H9 (cell line): ENCODE measurements around the gene TPPP2. TPM values are rescaled to one million over a fixed set of nuclear protein-coding genes. Genes with fewer than 3 reads are reported as not detected.

Experiments used
- DNase-seq: peaks from one replicate; pipeline ENCODE4 v3.0.0-alpha.2; 2017
- H2AFZ ChIP-seq: one replicate; pipeline ENCODE4 v1.6.1; 2013; ENCODE audit warnings: mild to moderate bottlenecking, low read length, control low read depth, moderate library complexity
- H2AK5ac ChIP-seq: 2 replicates; pipeline ENCODE4 v1.6.1; 2013; ENCODE audit warnings: low read length, control low read depth, mixed read lengths; ENCODE audit not compliant: insufficient read length
- H2BK120ac ChIP-seq: one replicate; pipeline ENCODE4 v1.6.1; 2013; ENCODE audit warnings: low read depth, mild to moderate bottlenecking, low read length, control low read depth, inconsistent platforms; ENCODE audit not compliant: poor library complexity, severe bottlenecking
- H2BK12ac ChIP-seq: 2 replicates; pipeline ENCODE4 v1.6.1; 2013; ENCODE audit warnings: low read length, control low read depth, mixed read lengths, low read depth; ENCODE audit not compliant: insufficient read length
- H2BK15ac ChIP-seq: 2 replicates; pipeline ENCODE4 v1.6.1; 2013; ENCODE audit warnings: low read depth, low read length, control low read depth
- H2BK20ac ChIP-seq: one replicate; pipeline ENCODE4 v1.6.1; 2013; ENCODE audit warnings: low read depth, mild to moderate bottlenecking, low read length, control low read depth, inconsistent platforms; ENCODE audit not compliant: poor library complexity, severe bottlenecking
- H2BK5ac ChIP-seq: 2 replicates; pipeline ENCODE4 v1.6.1; 2013; ENCODE audit warnings: low read length, control low read depth, mixed read lengths; ENCODE audit not compliant: insufficient read length
- H3K14ac ChIP-seq: 2 replicates; pipeline ENCODE4 v1.6.1; 2013; ENCODE audit warnings: low read length, control low read depth; ENCODE audit not compliant: insufficient read depth
- H3K18ac ChIP-seq: 2 replicates; pipeline ENCODE4 v1.6.1; 2013; ENCODE audit warnings: low read depth, mild to moderate bottlenecking, mixed read lengths, low read length, control low read depth; ENCODE audit not compliant: insufficient read length
- H3K23ac ChIP-seq: 2 replicates; pipeline ENCODE4 v1.6.1; 2013; ENCODE audit warnings: low read length, control low read depth, mixed read lengths, low read depth; ENCODE audit not compliant: insufficient read length
- H3K23me2 ChIP-seq: 2 replicates; pipeline ENCODE4 v1.6.1; 2013; ENCODE audit warnings: low read depth, mild to moderate bottlenecking, mixed read lengths, low read length, control low read depth; ENCODE audit not compliant: insufficient read length, poor library complexity, severe bottlenecking
- H3K27ac ChIP-seq: 2 replicates; pipeline ENCODE4 v1.5.1; 2013; ENCODE audit warnings: low read length, control low read depth, mixed read lengths, low read depth; ENCODE audit not compliant: insufficient read length
- H3K27me3 ChIP-seq: 2 replicates; pipeline ENCODE4 v1.6.1; 2013; ENCODE audit warnings: low read length, control low read depth, inconsistent platforms; ENCODE audit not compliant: insufficient read depth
- H3K4ac ChIP-seq: 2 replicates; pipeline ENCODE4 v1.6.1; 2013; ENCODE audit warnings: low read depth, mild to moderate bottlenecking, control low read depth, inconsistent platforms, low read length, moderate library complexity
- H3K4me1 ChIP-seq: 2 replicates; pipeline ENCODE4 v1.6.1; 2013; ENCODE audit warnings: low read length, control low read depth, inconsistent platforms; ENCODE audit not compliant: insufficient read depth
- H3K4me2 ChIP-seq: 2 replicates; pipeline ENCODE4 v1.6.1; 2013; ENCODE audit warnings: low read length, control low read depth, mixed read lengths; ENCODE audit not compliant: insufficient read length, insufficient read depth
- H3K56ac ChIP-seq: 2 replicates; pipeline ENCODE4 v1.6.1; 2013; ENCODE audit warnings: low read depth, mild to moderate bottlenecking, mixed read lengths, low read length, control low read depth; ENCODE audit not compliant: insufficient read length
- H3K79me1 ChIP-seq: 2 replicates; pipeline ENCODE4 v1.6.1; 2013; ENCODE audit warnings: low read depth, mild to moderate bottlenecking, moderate library complexity, low read length, control low read depth, inconsistent platforms; ENCODE audit not compliant: insufficient read depth, poor library complexity, severe bottlenecking
- H3K79me2 ChIP-seq: 2 replicates; pipeline ENCODE4 v1.6.1; 2013; ENCODE audit warnings: low read length, control low read depth, inconsistent platforms; ENCODE audit not compliant: insufficient read depth
- H3K9ac ChIP-seq: 2 replicates; pipeline ENCODE4 v1.6.1; 2013; ENCODE audit warnings: low read length, control low read depth, mixed read lengths; ENCODE audit not compliant: insufficient read length; ENCODE audit errors: extremely low read depth
- H3K9me3 ChIP-seq: one replicate; pipeline ENCODE4 v1.6.1; 2013; ENCODE audit warnings: low read depth, low read length, inconsistent platforms; ENCODE audit not compliant: control insufficient read depth
- H3T11ph ChIP-seq: one replicate; pipeline ENCODE4 v1.6.1; 2013; ENCODE audit warnings: mild to moderate bottlenecking, low read length, control low read depth, inconsistent platforms
- H4K20me1 ChIP-seq: one replicate; pipeline ENCODE4 v1.6.1; 2013; ENCODE audit not compliant: control insufficient read depth, insufficient read length, insufficient read depth
- H4K5ac ChIP-seq: 2 replicates; pipeline ENCODE4 v1.6.1; 2013; ENCODE audit warnings: low read depth, mild to moderate bottlenecking, mixed read lengths, low read length, control low read depth; ENCODE audit not compliant: insufficient read length
- H4K8ac ChIP-seq: replicated peaks from 2 replicates; pipeline ENCODE4 v1.6.1; 2013; ENCODE audit warnings: low read length, control low read depth, mixed read lengths, low read depth; ENCODE audit not compliant: insufficient read length
- H4K91ac ChIP-seq: 2 replicates; pipeline ENCODE4 v1.6.1; 2013; ENCODE audit warnings: low read depth, mild to moderate bottlenecking, moderate library complexity, mixed read lengths, low read length, control low read depth; ENCODE audit not compliant: insufficient read length
- H3K27ac Mint-ChIP-seq, 3 experiments: 2 replicates in 2 of 3; 3 replicates in 1 of 3; pipeline ENCODE4 v1.8.0; 2020 to 2021; ENCODE audit warnings: mixed read lengths in 3 of 3, mild to moderate bottlenecking in 1 of 3, moderate library complexity in 1 of 3
- H3K27me3 Mint-ChIP-seq: 2 replicates; pipeline ENCODE4 v1.8.0; 2021; ENCODE audit warnings: low read depth, mild to moderate bottlenecking, moderate library complexity, mixed read lengths
- H3K36me3 Mint-ChIP-seq, 3 experiments: 2 replicates in 2 of 3; 3 replicates in 1 of 3; pipeline ENCODE4 v1.8.0; 2020 to 2021; ENCODE audit warnings: low read depth in 3 of 3, mixed read lengths in 3 of 3; ENCODE audit not compliant: insufficient read depth in 1 of 3
- H3K4me1 Mint-ChIP-seq, 2 experiments: 2 replicates each; pipeline ENCODE4 v1.8.0; 2020; ENCODE audit warnings: mixed read lengths in 2 of 2
- H3K4me3 Mint-ChIP-seq, 2 experiments: 2 replicates in 1 of 2; 3 replicates in 1 of 2; pipeline ENCODE4 v1.8.0; 2020 to 2021; ENCODE audit warnings: mild to moderate bottlenecking in 2 of 2, mixed read lengths in 2 of 2, moderate library complexity in 1 of 2
- H3K9me3 Mint-ChIP-seq, 2 experiments: 2 replicates in 1 of 2; 3 replicates in 1 of 2; pipeline ENCODE4 v1.8.0; 2020; ENCODE audit warnings: mild to moderate bottlenecking in 2 of 2, mixed read lengths in 2 of 2, moderate library complexity in 1 of 2
- WGBS: extraction: QIAGEN DNeasy Blood & Tissue Kit; methylation state at CpG from one replicate; pipeline ENCODE4 v1.1.7; 2013; ENCODE audit warnings: missing lambda C conversion rate, low lambda C conversion rate, mixed read lengths; ENCODE audit not compliant: insufficient read length; ENCODE audit errors: extremely low coverage; 5-methylcytosine and 5-hydroxymethylcytosine counted together
- total RNA-seq: library from RNA; stranded (reverse); gene quantifications from 2 replicates; pipeline ENCODE4 v1.2.1, GENCODE V29; 2021
- TF ChIP-seq, protein P1 (sequence below): fragments of 200-600 bp; sonication (generic); conservative IDR thresholded peaks from 3 replicates; pipeline ENCODE4 v1.8.0; 2021; ENCODE audit warnings: antibody characterized with exemption, mild to moderate bottlenecking

TPPP2 gene
- total RNA-seq, 1 experiment from 2014 or later: not detected

- no peak overlapping the region for H2AFZ ChIP-seq
Measured at GRCh38 chr14:21070610-21071224, 40.7 kb downstream of the TPPP2 start.

More at GRCh38 chr14:21070610-21071224, 40.7 kb downstream of the TPPP2 start:
- Histone ChIP-seq H4K20me1 (no peaks in the 10 kb centered on the region), H3K14ac (peak overlapping the region; percentile 13; the same call in 1 of the 2 replicates), H3K4me2 (peak overlapping the region; percentile 76), H3K79me2 (no peaks in the 10 kb centered on the region), H2BK20ac (no peak overlapping the region), H3K9me3 (no peaks in the 10 kb centered on the region), H3K27ac (no peak overlapping the region), H3K23me2 (peaks cover 31% of the 10 kb centered on the region), H2BK5ac (no peak overlapping the region), H3K4ac (no peak overlapping the region), H3T11ph (no peak overlapping the region), H2BK15ac (no peak overlapping the region), H2AK5ac (no peak overlapping the region), H4K5ac (no peak overlapping the region), H3K56ac (no peak overlapping the region), H2BK12ac (no peak overlapping the region), H2BK120ac (no peak overlapping the region), H3K27me3 (no peaks in the 10 kb centered on the region), H3K79me1 (no peaks in the 10 kb centered on the region), H4K91ac (no peak overlapping the region), H4K8ac (no peak overlapping the region), H3K9ac (peak overlapping the region; percentile 39), H3K4me1 (peaks cover 4% of the 10 kb centered on the region; the same call in 1 of the 2 replicates), H3K18ac (peak overlapping the region; percentile 33), H3K23ac (no peak overlapping the region)
- Mint-ChIP-seq H3K27ac (peak overlapping the region; percentile 95 to 98 (median 95)), H3K36me3 (peaks cover 22 to 36% (median 30%) of the 10 kb centered on the region in 3 experiments), H3K9me3 (no peaks in the 10 kb centered on the region), H3K27me3 (peaks cover 16% of the 10 kb centered on the region), H3K4me1 (peaks cover 26 to 30% of the 10 kb centered on the region in 2 experiments), H3K4me3 (peak overlapping the region; percentile 88 to 96)
- no CpG with 5 or more reads among the region's 23 CpGs for WGBS
- TF ChIP-seq, protein P1, sequence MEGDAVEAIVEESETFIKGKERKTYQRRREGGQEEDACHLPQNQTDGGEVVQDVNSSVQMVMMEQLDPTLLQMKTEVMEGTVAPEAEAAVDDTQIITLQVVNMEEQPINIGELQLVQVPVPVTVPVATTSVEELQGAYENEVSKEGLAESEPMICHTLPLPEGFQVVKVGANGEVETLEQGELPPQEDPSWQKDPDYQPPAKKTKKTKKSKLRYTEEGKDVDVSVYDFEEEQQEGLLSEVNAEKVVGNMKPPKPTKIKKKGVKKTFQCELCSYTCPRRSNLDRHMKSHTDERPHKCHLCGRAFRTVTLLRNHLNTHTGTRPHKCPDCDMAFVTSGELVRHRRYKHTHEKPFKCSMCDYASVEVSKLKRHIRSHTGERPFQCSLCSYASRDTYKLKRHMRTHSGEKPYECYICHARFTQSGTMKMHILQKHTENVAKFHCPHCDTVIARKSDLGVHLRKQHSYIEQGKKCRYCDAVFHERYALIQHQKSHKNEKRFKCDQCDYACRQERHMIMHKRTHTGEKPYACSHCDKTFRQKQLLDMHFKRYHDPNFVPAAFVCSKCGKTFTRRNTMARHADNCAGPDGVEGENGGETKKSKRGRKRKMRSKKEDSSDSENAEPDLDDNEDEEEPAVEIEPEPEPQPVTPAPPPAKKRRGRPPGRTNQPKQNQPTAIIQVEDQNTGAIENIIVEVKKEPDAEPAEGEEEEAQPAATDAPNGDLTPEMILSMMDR: peak; percentile 26; the same call in 2 of the 3 replicates
- DNase-seq: peak; percentile 81
